ENCODE data around the gene SERTAD4. TPM values are rescaled to one million over a fixed set of nuclear protein-coding genes. Genes with fewer than 3 reads are reported as not detected.
"Not testable (repeated sequence)": the region's sequence is repeated elsewhere in the genome, so short reads cannot be mapped to it uniquely, and the experiment has no call there.

SERTAD4 gene
- polyA plus RNA-seq, 1 donor from 2014 or later, result not detected

GRCh38 chr1:210262167-210262896, 29.7 kb downstream of the SERTAD4 start:
- H3K36me3 Mint-ChIP-seq, result no peaks in the 10 kb centered on the region
- H3K4me3 Mint-ChIP-seq, result no peak overlapping the region
- peaks cover 7% of the 10 kb centered on the region for H3K27me3 Mint-ChIP-seq
- H3K27ac Mint-ChIP-seq, result no peak overlapping the region
- no peaks in the 10 kb centered on the region for H3K4me1 Mint-ChIP-seq
- peaks cover 0 to 1% (median 0%) of the 10 kb centered on the region in 3 donors for H3K9me3 Mint-ChIP-seq

DNA sequence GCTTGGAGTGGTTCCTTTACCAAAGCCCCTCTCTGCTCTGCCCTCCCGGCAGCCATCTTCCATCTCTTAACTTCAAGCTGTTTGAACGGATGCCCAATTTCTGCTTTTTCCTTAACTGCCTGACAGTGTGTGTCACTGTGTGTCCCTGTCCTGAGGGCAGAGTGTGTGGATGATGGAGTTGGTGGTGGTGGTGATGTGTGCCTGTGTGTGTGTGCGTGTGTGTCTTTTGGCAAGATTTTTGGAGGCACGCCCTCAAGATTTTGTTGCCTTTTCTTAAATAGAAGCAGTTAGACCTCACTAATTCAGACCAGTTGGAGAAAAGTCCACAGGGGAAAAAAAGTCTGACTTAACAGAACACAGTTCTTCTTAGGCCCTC, 30.3 kb downstream of the SERTAD4 start:
- no peaks in the 10 kb centered on the region for H3K36me3 Mint-ChIP-seq
- no peaks in the 10 kb centered on the region for H3K4me1 Mint-ChIP-seq
- H3K27me3 Mint-ChIP-seq, result peaks cover 7% of the 10 kb centered on the region
- peaks cover 0 to 1% (median 0%) of the 10 kb centered on the region in 3 donors for H3K9me3 Mint-ChIP-seq
- H3K27ac Mint-ChIP-seq, result no peak overlapping the region
- H3K4me3 Mint-ChIP-seq, result no peak overlapping the region

- H3K9me3 Mint-ChIP-seq, result peaks cover 0 to 1% (median 0%) of the 10 kb centered on the region in 3 donors
- no peak overlapping the region for H3K27ac Mint-ChIP-seq
- H3K4me3 Mint-ChIP-seq, result no peak overlapping the region
- peaks cover 7% of the 10 kb centered on the region for H3K27me3 Mint-ChIP-seq
- H3K4me1 Mint-ChIP-seq, result no peaks in the 10 kb centered on the region
- no peaks in the 10 kb centered on the region for H3K36me3 Mint-ChIP-seq
Observed at GRCh38 chr1:210263963-210264362, 31.4 kb downstream of the SERTAD4 start.

DNA sequence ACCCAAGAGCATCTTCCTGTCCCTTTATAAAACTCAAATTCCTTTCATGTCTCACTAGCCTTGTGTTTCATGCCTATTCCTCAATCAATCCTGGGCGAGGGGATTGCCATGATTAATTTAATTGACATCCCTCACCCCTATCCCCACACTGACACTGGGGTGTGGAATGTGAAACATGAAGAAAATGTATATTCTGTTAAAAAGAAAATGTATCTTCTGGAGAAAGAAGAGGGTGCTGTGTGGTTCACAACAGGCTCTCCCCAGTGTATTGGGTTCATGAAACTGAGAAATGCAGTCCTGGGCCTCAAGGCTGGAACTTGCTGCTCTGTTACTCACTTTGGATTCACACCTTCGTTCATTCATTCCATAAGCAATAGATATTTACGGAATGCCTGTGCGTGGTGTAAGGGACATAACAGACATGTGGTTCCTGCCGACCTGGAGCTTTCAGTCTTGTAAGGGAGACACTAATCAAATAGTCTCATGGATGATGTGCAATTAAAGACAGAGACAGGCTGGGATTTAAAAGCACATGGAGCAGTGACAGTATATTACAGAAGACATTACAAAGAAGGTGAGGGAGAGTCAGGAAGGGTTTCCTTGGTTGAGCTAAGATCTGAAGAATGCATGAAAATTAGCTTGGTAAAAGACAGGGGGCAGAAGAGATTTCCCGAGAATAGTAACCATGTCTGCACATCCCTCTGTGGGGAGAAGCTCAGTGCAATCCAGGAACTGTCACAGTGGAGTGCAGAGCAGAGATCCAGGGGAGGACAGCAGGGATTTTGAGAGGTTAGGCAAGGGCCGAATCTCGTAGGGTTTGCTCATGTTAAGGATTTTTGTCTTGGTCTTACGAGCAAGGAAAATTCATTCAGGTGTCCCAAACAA, 32.1 kb downstream of the SERTAD4 start:
- H3K4me3 Mint-ChIP-seq, result no peak overlapping the region
- H3K27ac Mint-ChIP-seq, result no peak overlapping the region
- peaks cover 0 to 3% (median 0%) of the 10 kb centered on the region in 3 donors for H3K9me3 Mint-ChIP-seq
- peaks cover 8% of the 10 kb centered on the region for H3K27me3 Mint-ChIP-seq
- no peaks in the 10 kb centered on the region for H3K4me1 Mint-ChIP-seq
- no peaks in the 10 kb centered on the region for H3K36me3 Mint-ChIP-seq

DNA sequence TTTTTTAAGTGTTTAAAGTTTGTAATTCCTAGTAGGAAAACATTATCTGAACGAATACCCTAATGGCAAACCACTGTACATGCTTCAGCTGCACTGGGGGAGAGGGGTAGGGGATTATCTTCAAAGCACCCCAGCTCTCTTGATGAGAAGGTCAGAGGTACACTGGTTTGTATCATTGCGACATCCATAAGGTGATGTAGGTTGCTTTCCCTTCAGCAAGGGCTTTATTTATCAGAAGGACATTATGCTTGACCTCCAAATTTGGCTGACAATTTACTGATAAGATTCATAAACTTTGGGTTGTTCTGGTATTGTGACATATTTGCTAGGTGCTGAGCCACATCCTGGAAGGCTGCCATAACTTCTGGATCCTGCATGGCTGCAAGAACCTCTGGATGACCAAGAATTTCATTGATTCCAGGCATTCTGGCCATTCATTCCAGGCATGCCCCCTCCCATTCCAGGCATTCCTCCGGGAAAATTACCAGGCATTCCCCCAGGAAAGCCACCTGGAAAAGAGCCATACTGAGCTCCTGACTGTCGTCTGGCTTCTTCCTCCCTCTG, 32.9 kb downstream of the SERTAD4 start:
- H3K36me3 Mint-ChIP-seq, H3K27ac Mint-ChIP-seq: not testable (repeated sequence)

DNA sequence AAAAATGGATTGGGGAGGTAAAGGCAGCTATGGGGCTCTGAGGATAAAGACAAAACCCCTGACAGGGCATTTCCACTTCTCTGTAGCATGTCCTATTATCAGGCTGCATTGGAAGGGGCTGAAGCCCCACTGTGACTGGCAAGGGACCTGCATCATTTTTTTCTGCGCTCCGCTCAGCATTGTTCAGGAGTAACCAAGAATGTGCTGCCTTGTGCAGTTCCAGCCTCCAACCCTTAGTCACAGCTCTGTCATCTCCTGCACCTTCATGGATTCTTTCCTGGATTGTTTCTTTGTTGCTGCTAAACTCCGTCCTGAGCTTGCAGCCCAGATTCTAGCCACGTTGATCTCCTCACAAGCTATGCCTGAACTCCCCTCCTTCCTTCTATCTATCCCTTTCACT, 37.4 kb downstream of the SERTAD4 start:
- H3K4me1 Mint-ChIP-seq, result no peaks in the 10 kb centered on the region
- H3K27ac Mint-ChIP-seq, result no peak overlapping the region
- no peaks in the 10 kb centered on the region for H3K36me3 Mint-ChIP-seq
- H3K9me3 Mint-ChIP-seq, result peaks cover 0 to 3% (median 0%) of the 10 kb centered on the region in 3 donors
- peaks cover 9% of the 10 kb centered on the region for H3K27me3 Mint-ChIP-seq
- H3K4me3 Mint-ChIP-seq, result no peak overlapping the region

More for the DNA sequence above, 32.9 kb downstream of the SERTAD4 start:
- not testable (repeated sequence) for H3K4me1 Mint-ChIP-seq, H3K9me3 Mint-ChIP-seq, H3K27me3 Mint-ChIP-seq, H3K4me3 Mint-ChIP-seq

- Mint-ChIP-seq H3K9me3 (peaks cover 0 to 2% (median 0%) of the 10 kb centered on the region in 3 donors), H3K36me3 (no peaks in the 10 kb centered on the region), H3K4me1 (no peaks in the 10 kb centered on the region), H3K27me3 (peaks cover 4% of the 10 kb centered on the region), H3K27ac (no peak overlapping the region), H3K4me3 (no peak overlapping the region)
Observed at GRCh38 chr1:210272666-210273065, 40.1 kb downstream of the SERTAD4 start.

- H3K27me3 Mint-ChIP-seq, result peaks cover 17% of the 10 kb centered on the region
- peaks cover 0 to 1% (median 0%) of the 10 kb centered on the region in 3 donors for H3K4me1 Mint-ChIP-seq
- peak overlapping the region in 1 of 4 donors; percentile 67 for H3K4me3 Mint-ChIP-seq
- H3K9me3 Mint-ChIP-seq, result peaks cover 10 to 31% (median 11%) of the 10 kb centered on the region in 3 donors
- no peak overlapping the region for H3K27ac Mint-ChIP-seq
- peaks cover 1% of the 10 kb centered on the region for H3K36me3 Mint-ChIP-seq
Observed at GRCh38 chr1:210280221-210280620, 47.6 kb downstream of the SERTAD4 start.

- H3K4me1 Mint-ChIP-seq, result peaks cover 0 to 1% (median 1%) of the 10 kb centered on the region in 3 donors
- no peak overlapping the region for H3K27ac Mint-ChIP-seq
- H3K4me3 Mint-ChIP-seq, result peak overlapping the region in 1 of 4 donors; percentile 23
- H3K9me3 Mint-ChIP-seq, result peaks cover 0 to 2% (median 2%) of the 10 kb centered on the region in 3 donors
- H3K36me3 Mint-ChIP-seq, result peaks cover 1% of the 10 kb centered on the region
- peaks cover 28% of the 10 kb centered on the region for H3K27me3 Mint-ChIP-seq
Observed at GRCh38 chr1:210288116-210288515, 55.5 kb downstream of the SERTAD4 start.

GRCh38 chr1:210289248-210289647, 56.7 kb downstream of the SERTAD4 start:
- H3K36me3 Mint-ChIP-seq, result peaks cover 1% of the 10 kb centered on the region
- no peak overlapping the region for H3K27ac Mint-ChIP-seq
- no peak overlapping the region for H3K4me3 Mint-ChIP-seq
- H3K27me3 Mint-ChIP-seq, result peaks cover 32% of the 10 kb centered on the region
- peaks cover 0 to 2% (median 0%) of the 10 kb centered on the region in 3 donors for H3K9me3 Mint-ChIP-seq
- peaks cover 0 to 1% (median 0%) of the 10 kb centered on the region in 3 donors for H3K4me1 Mint-ChIP-seq

GRCh38 chr1:210291081-210291764, 58.6 kb downstream of the SERTAD4 start:
- Mint-ChIP-seq H3K27ac (no peak overlapping the region), H3K36me3 (no peaks in the 10 kb centered on the region), H3K9me3 (peaks cover 0 to 2% (median 0%) of the 10 kb centered on the region in 3 donors), H3K27me3 (peaks cover 30% of the 10 kb centered on the region), H3K4me1 (peaks cover 0 to 1% (median 0%) of the 10 kb centered on the region in 3 donors), H3K4me3 (peak overlapping the region in 1 of 4 donors; percentile 45)

- Mint-ChIP-seq H3K27ac (no peak overlapping the region), H3K4me3 (peak overlapping the region in 2 of 4 donors; percentile 30 to 45), H3K27me3 (peaks cover 30% of the 10 kb centered on the region), H3K36me3 (no peaks in the 10 kb centered on the region), H3K4me1 (peaks cover 0 to 1% (median 0%) of the 10 kb centered on the region in 3 donors), H3K9me3 (peaks cover 0 to 2% (median 0%) of the 10 kb centered on the region in 3 donors)
Observed at GRCh38 chr1:210291786-210292230, 59.2 kb downstream of the SERTAD4 start.

GRCh38 chr1:210292231-210292871, 59.8 kb downstream of the SERTAD4 start:
- H3K36me3 Mint-ChIP-seq, result no peaks in the 10 kb centered on the region
- peaks cover 30% of the 10 kb centered on the region for H3K27me3 Mint-ChIP-seq
- H3K4me1 Mint-ChIP-seq, result peaks cover 0 to 1% (median 0%) of the 10 kb centered on the region in 3 donors
- peak overlapping the region in 3 of 4 donors; percentile 63 to 73 (median 71) for H3K4me3 Mint-ChIP-seq
- peaks cover 0 to 2% (median 0%) of the 10 kb centered on the region in 3 donors for H3K9me3 Mint-ChIP-seq
- H3K27ac Mint-ChIP-seq, result no peak overlapping the region

GRCh38 chr1:210293171-210293607, 60.6 kb downstream of the SERTAD4 start:
- peaks cover 30% of the 10 kb centered on the region for H3K27me3 Mint-ChIP-seq

More at GRCh38 chr1:210293171-210293607, 60.6 kb downstream of the SERTAD4 start:
- H3K9me3 Mint-ChIP-seq, result no peaks in the 10 kb centered on the region
- H3K4me3 Mint-ChIP-seq, result peak overlapping the region in 3 of 4 donors; percentile 63 to 79 (median 73)
- H3K27ac Mint-ChIP-seq, result no peak overlapping the region
- peaks cover 0 to 1% (median 0%) of the 10 kb centered on the region in 3 donors for H3K4me1 Mint-ChIP-seq
- no peaks in the 10 kb centered on the region for H3K36me3 Mint-ChIP-seq
